ENCODE results near the gene PDE5A.

Gene PDE5A

GRCh38 chr4:119525005-119525749 lies 103.4 kb downstream of the PDE5A start:
- no peak for DNase-seq (ENCODE audit: extremely low spot score)
- ChIA-PET CTCF (interaction anchor here (1.0 to 1.3 kb wide), 2 partner anchors 9 to 28 kb away, joined by 3 read pairs; no protein-coding TSS in a partner anchor), POLR2A (no interaction called here)
- TF ChIP-seq, protein P1, sequence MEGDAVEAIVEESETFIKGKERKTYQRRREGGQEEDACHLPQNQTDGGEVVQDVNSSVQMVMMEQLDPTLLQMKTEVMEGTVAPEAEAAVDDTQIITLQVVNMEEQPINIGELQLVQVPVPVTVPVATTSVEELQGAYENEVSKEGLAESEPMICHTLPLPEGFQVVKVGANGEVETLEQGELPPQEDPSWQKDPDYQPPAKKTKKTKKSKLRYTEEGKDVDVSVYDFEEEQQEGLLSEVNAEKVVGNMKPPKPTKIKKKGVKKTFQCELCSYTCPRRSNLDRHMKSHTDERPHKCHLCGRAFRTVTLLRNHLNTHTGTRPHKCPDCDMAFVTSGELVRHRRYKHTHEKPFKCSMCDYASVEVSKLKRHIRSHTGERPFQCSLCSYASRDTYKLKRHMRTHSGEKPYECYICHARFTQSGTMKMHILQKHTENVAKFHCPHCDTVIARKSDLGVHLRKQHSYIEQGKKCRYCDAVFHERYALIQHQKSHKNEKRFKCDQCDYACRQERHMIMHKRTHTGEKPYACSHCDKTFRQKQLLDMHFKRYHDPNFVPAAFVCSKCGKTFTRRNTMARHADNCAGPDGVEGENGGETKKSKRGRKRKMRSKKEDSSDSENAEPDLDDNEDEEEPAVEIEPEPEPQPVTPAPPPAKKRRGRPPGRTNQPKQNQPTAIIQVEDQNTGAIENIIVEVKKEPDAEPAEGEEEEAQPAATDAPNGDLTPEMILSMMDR (IDR thresholded peaks at IDR 0.05; ENCODE audit: control extremely low read depth, extremely low read depth, low read depth, missing control alignments) = no peak

DNA sequence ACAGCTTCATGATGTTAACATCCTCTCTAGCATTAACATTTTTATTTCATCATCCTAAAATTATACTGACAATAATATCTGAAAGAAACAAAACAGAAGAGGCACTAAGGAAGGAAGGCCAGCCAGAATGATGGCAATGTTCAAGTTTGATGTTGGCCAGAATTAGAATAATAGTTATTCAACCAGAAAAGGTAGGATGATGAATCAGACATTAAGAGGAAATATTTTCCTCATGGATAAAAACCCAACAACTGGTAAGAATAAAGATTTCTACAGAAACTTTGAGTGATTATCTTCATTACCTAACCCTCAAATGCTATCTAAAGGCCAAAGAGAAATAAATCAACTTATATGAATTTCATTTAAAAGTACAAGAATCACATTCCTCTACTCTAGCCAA lies 105.2 kb downstream of the PDE5A start:
- TF ChIP-seq, protein P1 (IDR thresholded peaks at IDR 0.05; ENCODE audit: control extremely low read depth, extremely low read depth, low read depth, missing control alignments) = no peak
- CTCF ChIA-PET = interaction anchor here (1.3 kb wide), 1 partner anchor 8 kb away, joined by 3 read pairs; no protein-coding TSS in a partner anchor
- POLR2A ChIA-PET = no interaction called here
- DNase-seq (ENCODE audit: extremely low spot score) = no peak

DNA sequence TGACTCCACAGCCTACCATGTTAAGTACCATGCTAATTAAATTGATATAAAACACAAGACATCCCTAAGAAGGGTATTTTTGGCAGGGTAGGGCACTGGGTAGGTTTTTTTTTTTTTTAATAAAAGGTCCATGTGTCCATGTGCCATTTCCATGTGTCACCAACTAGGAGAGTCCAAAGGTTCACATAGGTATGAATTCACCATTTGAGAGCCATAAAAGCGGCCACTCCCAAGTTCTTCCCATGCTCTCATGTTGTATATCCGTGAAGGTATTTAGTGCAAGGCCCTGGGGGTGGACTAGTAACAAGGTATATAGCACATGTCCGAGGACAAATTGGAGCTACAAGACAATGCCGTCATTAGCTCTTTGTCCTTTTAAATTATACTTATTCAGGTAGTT lies 107.3 kb downstream of the PDE5A start:
- ChIA-PET POLR2A (no interaction called here), CTCF (no interaction called here)
- DNase-seq (ENCODE audit: extremely low spot score) = no peak
- TF ChIP-seq, protein P1 (IDR thresholded peaks at IDR 0.05; ENCODE audit: control extremely low read depth, extremely low read depth, low read depth, missing control alignments) = no peak

DNA sequence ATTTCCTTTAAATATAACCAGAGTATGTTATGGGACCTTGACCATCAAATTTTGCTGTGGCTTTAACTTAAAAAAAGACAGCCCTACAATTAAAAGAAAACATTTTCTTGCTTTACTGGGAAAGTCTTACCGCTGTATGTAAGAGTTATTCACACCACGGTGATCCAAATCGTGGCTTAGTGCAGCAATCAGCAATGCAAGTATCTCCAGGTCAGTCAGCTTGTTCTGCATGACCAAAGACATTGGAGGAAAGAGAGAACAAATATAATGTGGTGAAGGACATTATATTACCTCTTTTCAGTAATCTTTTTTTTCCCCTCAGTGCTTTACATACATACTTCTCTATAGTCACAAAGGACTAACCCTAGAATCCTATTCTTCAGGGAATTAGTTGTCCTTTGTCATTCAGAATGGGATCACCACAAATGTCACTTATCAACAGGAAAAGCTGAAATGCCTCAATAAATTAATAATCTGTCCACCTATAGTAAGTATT lies 109.6 kb downstream of the PDE5A start:
- TF ChIP-seq, protein P1 (IDR thresholded peaks at IDR 0.05; ENCODE audit: control extremely low read depth, extremely low read depth, low read depth, missing control alignments) = no peak
- POLR2A ChIA-PET = no interaction called here
- CTCF ChIA-PET = interaction anchor here (1.0 kb wide), 1 partner anchor 27 kb away, joined by 4 read pairs; no protein-coding TSS in a partner anchor
- no peak for DNase-seq (ENCODE audit: extremely low spot score)

GRCh38 chr4:119518230-119518892 lies 110.2 kb downstream of the PDE5A start:
- TF ChIP-seq, protein P1 (IDR thresholded peaks at IDR 0.05; ENCODE audit: control extremely low read depth, extremely low read depth, low read depth, missing control alignments) = no peak
- CTCF ChIA-PET = interaction anchor here (1.1 kb wide), 1 partner anchor 11 kb away, joined by 3 read pairs; no protein-coding TSS in a partner anchor
- DNase-seq (ENCODE audit: extremely low spot score) = no peak
- POLR2A ChIA-PET = no interaction called here

DNA sequence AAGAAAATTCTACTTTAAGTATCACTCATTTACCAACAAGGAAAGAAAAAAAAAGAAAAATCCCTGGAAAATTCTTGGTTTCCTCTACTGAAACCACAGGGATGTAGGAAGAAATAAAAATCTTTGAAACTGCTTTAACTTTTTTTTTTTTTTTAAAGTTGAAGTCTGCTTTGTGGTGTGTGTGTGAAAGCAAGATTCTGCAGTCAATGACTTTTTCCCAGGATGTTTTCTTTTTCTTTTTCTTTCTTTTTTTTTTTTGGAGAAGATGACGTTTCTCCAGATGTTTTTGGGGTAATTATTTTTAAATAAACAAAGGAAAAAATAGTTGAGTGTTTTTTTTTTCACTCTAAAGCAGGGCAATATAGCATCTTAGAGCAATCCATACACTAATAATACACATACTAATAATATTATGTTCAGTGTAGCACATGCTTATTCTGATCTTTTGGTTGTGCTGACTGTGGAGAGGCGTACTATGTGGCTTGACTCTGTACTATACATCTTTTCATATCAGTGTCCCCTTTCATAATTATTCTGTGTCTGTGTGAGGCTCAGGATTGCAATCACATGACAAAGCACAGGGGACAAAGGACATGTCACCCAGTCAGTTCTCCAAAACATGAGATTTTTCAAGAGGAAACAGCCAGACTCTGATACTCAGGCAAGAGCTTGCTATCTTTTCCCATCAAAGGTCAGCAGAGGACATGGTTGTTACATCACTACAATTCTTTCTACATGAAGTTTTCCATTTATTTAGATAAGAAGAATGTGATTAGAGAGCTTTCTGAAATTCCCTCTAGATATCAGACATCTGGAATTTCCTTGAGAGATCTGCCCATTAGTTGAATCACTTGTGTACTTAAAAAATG lies 111.0 kb downstream of the PDE5A start:
- POLR2A ChIA-PET = no interaction called here
- TF ChIP-seq, protein P1 (IDR thresholded peaks at IDR 0.05; ENCODE audit: control extremely low read depth, extremely low read depth, low read depth, missing control alignments) = no peak
- CTCF ChIA-PET = interaction anchor here (1.1 kb wide), 1 partner anchor 10 kb away, joined by 3 read pairs; no protein-coding TSS in a partner anchor
- no peak for DNase-seq (ENCODE audit: extremely low spot score)

Data from GM10248 (cell line).